Peyer's patch (tissue), 4 donors: ENCODE results near the gene ACTL8. TPM values are rescaled to one million over a fixed set of nuclear protein-coding genes. Genes with fewer than 3 reads are reported as not detected.

Experiments used
- DNase-seq, 3 donors: peaks; one replicate each; pipeline ENCODE4 v3.0.0-alpha.2; 2017 to 2019
- H3K27ac ChIP-seq, 4 donors: fragments of 200-600 bp; sonication (generic); one replicate each; pipeline ENCODE4 v1.5.1; 2016 to 2019
- H3K27me3 ChIP-seq, 2 donors: fragments of 200-600 bp; sonication (generic); one replicate each; pipeline ENCODE4 v1.5.1; 2019
- H3K36me3 ChIP-seq, 3 donors: fragments of 200-600 bp; sonication (generic); one replicate each; pipeline ENCODE4 v1.5.1; 2016 to 2019
- H3K4me1 ChIP-seq, 4 donors: fragments of 200-600 bp; sonication (generic); one replicate each; pipeline ENCODE4 v1.5.1; 2016 to 2019
- H3K4me3 ChIP-seq, 4 donors: fragments of 200-600 bp; sonication (generic); 1 replicate in 3 of 4; 2 replicates in 1 of 4; pipeline ENCODE4 v1.5.1; 2016 to 2019; ENCODE audit warnings: mild to moderate bottlenecking in 1 of 4
- H3K9me3 ChIP-seq, 4 donors: fragments of 200-600 bp; sonication (generic); one replicate each; pipeline ENCODE4 v1.5.1; 2016 to 2019; ENCODE audit warnings: mild to moderate bottlenecking in 1 of 4
- CTCF ChIP-seq, 6 experiments: fragments of 450-650 bp in 4 of 6; fragments of 200-600 bp in 2 of 6; sonication (generic) in 1 of 6; IDR thresholded peaks; one replicate each; pipeline ENCODE4 v1.5.1; 2017 to 2019; ENCODE audit warnings: antibody characterized with exemption in 6 of 6, mild to moderate bottlenecking in 3 of 6, moderate library complexity in 1 of 6
- POLR2A ChIP-seq, 2 donors: fragments of 450-650 bp; IDR thresholded peaks; one replicate each; pipeline ENCODE4 v1.5.1; 2017; ENCODE audit warnings: antibody characterized with exemption in 2 of 2, mild to moderate bottlenecking in 2 of 2, moderate library complexity in 2 of 2
- total RNA-seq, 4 donors: library from RNA; depleted of rRNA; stranded (reverse); fragments of >200 nt; gene quantifications; one replicate each; pipeline ENCODE4 v1.1.0, GENCODE V29; 2016

Gene ACTL8
- total RNA-seq, 4 donors from 2014 or later, result not detected

GRCh38 chr1:17860812-17861211 is 105.7 kb downstream of the ACTL8 start:
- Histone ChIP-seq H3K9me3 (no peaks in the 10 kb centered on the region), H3K4me3 (no peak overlapping the region), H3K36me3 (no peaks in the 10 kb centered on the region), H3K4me1 (no peaks in the 10 kb centered on the region), H3K27ac (no peak overlapping the region), H3K27me3 (no peaks in the 10 kb centered on the region)
- TF ChIP-seq POLR2A (IDR thresholded peaks at IDR 0.05), result no peak
- TF ChIP-seq CTCF (IDR thresholded peaks at IDR 0.05), result no peak
- DNase-seq, result no peak

- Histone ChIP-seq H3K36me3 (no peaks in the 10 kb centered on the region), H3K27ac (no peak overlapping the region), H3K27me3 (no peaks in the 10 kb centered on the region), H3K4me1 (no peaks in the 10 kb centered on the region), H3K4me3 (no peak overlapping the region), H3K9me3 (no peaks in the 10 kb centered on the region)
- no peak for TF ChIP-seq CTCF (IDR thresholded peaks at IDR 0.05)
- TF ChIP-seq POLR2A (IDR thresholded peaks at IDR 0.05), result no peak
- DNase-seq, result no peak
Measured at GRCh38 chr1:17861685-17862084, 106.6 kb downstream of the ACTL8 start.

GRCh38 chr1:17862121-17862520 is 107.0 kb downstream of the ACTL8 start:
- Histone ChIP-seq H3K36me3 (no peaks in the 10 kb centered on the region), H3K4me1 (no peaks in the 10 kb centered on the region), H3K9me3 (no peaks in the 10 kb centered on the region), H3K27ac (no peak overlapping the region), H3K27me3 (no peaks in the 10 kb centered on the region), H3K4me3 (no peak overlapping the region)
- DNase-seq, result no peak
- TF ChIP-seq CTCF (IDR thresholded peaks at IDR 0.05) (no peak), POLR2A (IDR thresholded peaks at IDR 0.05) (no peak)

- H3K27ac ChIP-seq, result no peak overlapping the region
- no peaks in the 10 kb centered on the region for H3K27me3 ChIP-seq
- no peaks in the 10 kb centered on the region for H3K9me3 ChIP-seq
- no peak for TF ChIP-seq POLR2A (IDR thresholded peaks at IDR 0.05)
- TF ChIP-seq CTCF (IDR thresholded peaks at IDR 0.05), result no peak
- H3K4me1 ChIP-seq, result no peaks in the 10 kb centered on the region
- no peak for DNase-seq
- no peaks in the 10 kb centered on the region for H3K36me3 ChIP-seq
- H3K4me3 ChIP-seq, result no peak overlapping the region
Measured at GRCh38 chr1:17865912-17866739, 111.0 kb downstream of the ACTL8 start.

GRCh38 chr1:17866740-17867029 is 111.6 kb downstream of the ACTL8 start:
- no peaks in the 10 kb centered on the region for H3K27me3 ChIP-seq
- DNase-seq, result no peak
- H3K9me3 ChIP-seq, result no peaks in the 10 kb centered on the region
- TF ChIP-seq CTCF (IDR thresholded peaks at IDR 0.05) (no peak), POLR2A (IDR thresholded peaks at IDR 0.05) (no peak)
- H3K36me3 ChIP-seq, result no peaks in the 10 kb centered on the region
- H3K27ac ChIP-seq, result no peak overlapping the region
- H3K4me1 ChIP-seq, result no peaks in the 10 kb centered on the region
- no peak overlapping the region for H3K4me3 ChIP-seq

GRCh38 chr1:17867470-17867869 is 112.3 kb downstream of the ACTL8 start:
- Histone ChIP-seq H3K27ac (no peak overlapping the region), H3K9me3 (no peaks in the 10 kb centered on the region), H3K36me3 (no peaks in the 10 kb centered on the region), H3K4me1 (no peaks in the 10 kb centered on the region), H3K4me3 (no peak overlapping the region), H3K27me3 (no peaks in the 10 kb centered on the region)
- no peak for TF ChIP-seq CTCF (IDR thresholded peaks at IDR 0.05)
- no peak for TF ChIP-seq POLR2A (IDR thresholded peaks at IDR 0.05)
- DNase-seq, result no peak
